Esophagus squamous epithelium (tissue), 4 donors: ENCODE data around the gene KCTD5.

Experiments used
- POLR2A ChIP-seq, 4 donors: fragments of 450-650 bp; IDR thresholded peaks; one replicate each; pipeline ENCODE4 v1.6.1; 2017; ENCODE audit warnings: antibody characterized with exemption in 4 of 4, mild to moderate bottlenecking in 4 of 4, moderate library complexity in 3 of 4
- TF ChIP-seq, protein P1 (sequence below), 6 experiments: fragments of 450-650 bp in 4 of 6; fragments of 200-600 bp in 2 of 6; sonication (generic) in 2 of 6; IDR thresholded peaks; one replicate each; pipeline ENCODE4 v1.5.1; 2016 to 2019; ENCODE audit warnings: antibody characterized with exemption in 6 of 6, mild to moderate bottlenecking in 4 of 6, moderate library complexity in 4 of 6

DNA sequence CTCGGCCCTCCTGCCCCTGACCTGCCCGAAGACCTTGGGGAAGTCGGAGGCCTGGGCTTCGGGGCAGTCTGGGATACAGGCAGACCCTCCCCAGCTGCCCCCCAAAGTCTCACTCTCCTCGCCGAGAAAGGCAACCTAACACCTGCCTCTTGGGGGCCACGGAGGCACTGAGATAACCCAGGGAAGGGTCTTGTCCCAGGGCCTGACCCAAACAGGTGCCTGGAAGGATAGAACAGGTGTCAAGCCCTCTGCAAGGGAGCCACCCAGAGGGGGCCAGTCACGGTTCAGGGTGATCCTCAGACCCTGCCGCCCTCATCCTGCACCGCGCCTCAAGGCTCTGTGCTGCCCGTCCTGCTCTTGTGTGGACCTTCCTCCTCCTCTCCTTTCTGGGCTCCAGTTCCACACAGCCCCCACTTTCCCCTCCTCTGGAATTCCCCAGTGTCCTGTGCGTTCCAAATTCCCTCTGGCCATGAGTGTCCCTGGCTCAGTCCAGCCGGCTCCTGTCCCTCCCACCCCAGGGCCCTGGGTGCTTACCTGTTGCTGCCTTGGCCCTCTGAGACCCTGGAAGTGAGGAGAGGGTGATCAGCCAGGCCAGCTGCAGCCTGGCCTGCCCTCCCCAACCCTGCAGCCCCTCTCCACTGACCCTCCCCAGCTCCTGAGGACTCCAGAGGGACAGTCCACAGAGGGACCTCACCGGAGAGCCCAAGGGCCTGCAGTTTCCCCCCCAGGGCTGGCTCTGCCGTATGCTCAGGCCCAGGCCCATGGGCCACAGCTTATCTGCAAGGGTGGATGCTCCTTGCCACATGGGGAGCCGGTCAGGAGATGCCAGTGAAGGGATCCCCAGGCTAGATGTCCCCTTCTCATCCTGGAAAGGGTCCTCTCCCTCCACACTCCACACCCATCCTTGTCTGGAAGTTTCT is 33.9 kb downstream of the KCTD5 start:
- TF ChIP-seq, protein P1, sequence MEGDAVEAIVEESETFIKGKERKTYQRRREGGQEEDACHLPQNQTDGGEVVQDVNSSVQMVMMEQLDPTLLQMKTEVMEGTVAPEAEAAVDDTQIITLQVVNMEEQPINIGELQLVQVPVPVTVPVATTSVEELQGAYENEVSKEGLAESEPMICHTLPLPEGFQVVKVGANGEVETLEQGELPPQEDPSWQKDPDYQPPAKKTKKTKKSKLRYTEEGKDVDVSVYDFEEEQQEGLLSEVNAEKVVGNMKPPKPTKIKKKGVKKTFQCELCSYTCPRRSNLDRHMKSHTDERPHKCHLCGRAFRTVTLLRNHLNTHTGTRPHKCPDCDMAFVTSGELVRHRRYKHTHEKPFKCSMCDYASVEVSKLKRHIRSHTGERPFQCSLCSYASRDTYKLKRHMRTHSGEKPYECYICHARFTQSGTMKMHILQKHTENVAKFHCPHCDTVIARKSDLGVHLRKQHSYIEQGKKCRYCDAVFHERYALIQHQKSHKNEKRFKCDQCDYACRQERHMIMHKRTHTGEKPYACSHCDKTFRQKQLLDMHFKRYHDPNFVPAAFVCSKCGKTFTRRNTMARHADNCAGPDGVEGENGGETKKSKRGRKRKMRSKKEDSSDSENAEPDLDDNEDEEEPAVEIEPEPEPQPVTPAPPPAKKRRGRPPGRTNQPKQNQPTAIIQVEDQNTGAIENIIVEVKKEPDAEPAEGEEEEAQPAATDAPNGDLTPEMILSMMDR (IDR thresholded peaks at IDR 0.05) = no peak
- no peak for TF ChIP-seq POLR2A (IDR thresholded peaks at IDR 0.05)
